Measurements from ENCODE around the gene HEATR5A.

Gene HEATR5A

GRCh38 chr14:31263485-31264133 is 156.7 kb downstream of the HEATR5A start:
- no peak for TF ChIP-seq TSHZ2 (CRISPR knock-in tag; IDR thresholded peaks at IDR 0.05)
- no peak for TF ChIP-seq CREB5 (CRISPR knock-in tag; IDR thresholded peaks at IDR 0.05; ENCODE audit: low read depth)
- TF ChIP-seq ZNF8 (CRISPR knock-in tag; IDR thresholded peaks at IDR 0.05) = no peak
- no peak for TF ChIP-seq TCF4 (CRISPR knock-in tag; IDR thresholded peaks at IDR 0.05; ENCODE audit: borderline replicate concordance)
- no peak for TF ChIP-seq ZC3H10 (CRISPR knock-in tag; IDR thresholded peaks at IDR 0.05)
- no peak for TF ChIP-seq OSR1 (CRISPR knock-in tag; IDR thresholded peaks at IDR 0.05)
- no peak for TF ChIP-seq BACH2 (CRISPR knock-in tag; IDR thresholded peaks at IDR 0.05; ENCODE audit: borderline replicate concordance)
- no peak for TF ChIP-seq GLIS3 (CRISPR knock-in tag; IDR thresholded peaks at IDR 0.05)
- TF ChIP-seq ZFP3 (CRISPR knock-in tag; IDR thresholded peaks at IDR 0.05) = no peak
- TF ChIP-seq, protein P1, sequence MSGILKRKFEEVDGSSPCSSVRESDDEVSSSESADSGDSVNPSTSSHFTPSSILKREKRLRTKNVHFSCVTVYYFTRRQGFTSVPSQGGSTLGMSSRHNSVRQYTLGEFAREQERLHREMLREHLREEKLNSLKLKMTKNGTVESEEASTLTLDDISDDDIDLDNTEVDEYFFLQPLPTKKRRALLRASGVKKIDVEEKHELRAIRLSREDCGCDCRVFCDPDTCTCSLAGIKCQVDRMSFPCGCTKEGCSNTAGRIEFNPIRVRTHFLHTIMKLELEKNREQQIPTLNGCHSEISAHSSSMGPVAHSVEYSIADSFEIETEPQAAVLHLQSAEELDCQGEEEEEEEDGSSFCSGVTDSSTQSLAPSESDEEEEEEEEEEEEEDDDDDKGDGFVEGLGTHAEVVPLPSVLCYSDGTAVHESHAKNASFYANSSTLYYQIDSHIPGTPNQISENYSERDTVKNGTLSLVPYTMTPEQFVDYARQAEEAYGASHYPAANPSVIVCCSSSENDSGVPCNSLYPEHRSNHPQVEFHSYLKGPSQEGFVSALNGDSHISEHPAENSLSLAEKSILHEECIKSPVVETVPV (CRISPR knock-in tag; IDR thresholded peaks at IDR 0.05) = no peak
- no peak for TF ChIP-seq RARB (CRISPR knock-in tag; IDR thresholded peaks at IDR 0.05)
- ATAC-seq = peak; percentile 99

DNA sequence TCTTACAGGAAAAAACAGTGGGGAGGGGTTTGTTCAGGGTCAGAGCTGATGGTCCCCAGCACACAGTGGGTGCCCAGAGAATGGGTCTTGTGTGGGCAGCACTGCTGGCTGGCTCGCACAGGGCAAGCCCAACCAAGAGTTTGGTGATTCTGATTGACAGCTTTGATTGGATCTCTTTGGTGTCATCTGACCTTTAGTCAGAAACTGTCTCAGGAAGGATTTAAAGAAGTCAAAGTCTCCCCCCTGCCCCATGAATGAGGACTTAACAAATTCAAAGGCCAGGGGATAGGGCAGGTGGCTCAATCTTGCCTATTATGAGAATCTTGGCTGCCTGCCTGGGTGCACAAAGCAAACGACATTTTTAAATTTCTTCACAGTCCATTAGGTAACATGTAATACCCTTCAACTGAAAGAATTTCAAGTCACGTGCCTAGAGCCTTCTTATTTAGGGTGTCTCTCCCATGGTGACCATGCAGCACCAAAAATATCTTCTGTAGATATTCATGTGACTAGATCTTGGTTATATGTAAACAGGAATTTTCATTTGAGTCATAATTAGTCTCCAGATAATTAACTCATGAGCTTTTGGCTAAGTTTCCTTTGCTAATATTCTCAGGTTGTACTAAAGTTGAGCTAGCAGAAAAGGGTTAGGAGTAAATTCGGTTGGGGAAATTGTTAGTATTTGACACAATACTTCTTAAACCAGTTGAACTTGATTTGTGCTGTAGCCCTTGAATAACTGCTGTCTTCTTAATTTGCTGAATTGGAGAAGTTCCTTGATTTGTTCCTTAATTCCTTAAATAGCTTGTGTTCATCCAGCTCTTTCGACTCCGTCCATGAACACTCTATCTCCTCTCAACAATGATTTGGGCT is 158.3 kb downstream of the HEATR5A start:
- TF ChIP-seq ESRRG (CRISPR knock-in tag; IDR thresholded peaks at IDR 0.05) (no peak), OSR1 (CRISPR knock-in tag; IDR thresholded peaks at IDR 0.05) (no peak), SNAI2 (CRISPR knock-in tag; IDR thresholded peaks at IDR 0.05) (no peak), ZNF565 (CRISPR knock-in tag; conservative IDR thresholded peaks at IDR 0.05; ENCODE audit: low read depth) (no peak), TOX (CRISPR knock-in tag; IDR thresholded peaks at IDR 0.05; ENCODE audit: borderline replicate concordance) (no peak), TCF4 (CRISPR knock-in tag; IDR thresholded peaks at IDR 0.05; ENCODE audit: borderline replicate concordance) (no peak), ZC3H10 (CRISPR knock-in tag; IDR thresholded peaks at IDR 0.05) (no peak), TSHZ2 (CRISPR knock-in tag; IDR thresholded peaks at IDR 0.05) (no peak), ZFP3 (CRISPR knock-in tag; IDR thresholded peaks at IDR 0.05) (no peak), BACH2 (CRISPR knock-in tag; IDR thresholded peaks at IDR 0.05; ENCODE audit: borderline replicate concordance) (no peak), ZNF8 (CRISPR knock-in tag; IDR thresholded peaks at IDR 0.05) (no peak), RARB (CRISPR knock-in tag; IDR thresholded peaks at IDR 0.05) (no peak)
- TF ChIP-seq, protein P2, sequence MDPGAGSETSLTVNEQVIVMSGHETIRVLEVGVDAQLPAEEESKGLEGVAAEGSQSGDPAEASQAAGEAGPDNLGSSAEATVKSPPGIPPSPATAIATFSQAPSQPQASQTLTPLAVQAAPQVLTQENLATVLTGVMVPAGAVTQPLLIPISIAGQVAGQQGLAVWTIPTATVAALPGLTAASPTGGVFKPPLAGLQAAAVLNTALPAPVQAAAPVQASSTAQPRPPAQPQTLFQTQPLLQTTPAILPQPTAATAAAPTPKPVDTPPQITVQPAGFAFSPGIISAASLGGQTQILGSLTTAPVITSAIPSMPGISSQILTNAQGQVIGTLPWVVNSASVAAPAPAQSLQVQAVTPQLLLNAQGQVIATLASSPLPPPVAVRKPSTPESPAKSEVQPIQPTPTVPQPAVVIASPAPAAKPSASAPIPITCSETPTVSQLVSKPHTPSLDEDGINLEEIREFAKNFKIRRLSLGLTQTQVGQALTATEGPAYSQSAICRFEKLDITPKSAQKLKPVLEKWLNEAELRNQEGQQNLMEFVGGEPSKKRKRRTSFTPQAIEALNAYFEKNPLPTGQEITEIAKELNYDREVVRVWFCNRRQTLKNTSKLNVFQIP (CRISPR knock-in tag; IDR thresholded peaks at IDR 0.05; ENCODE audit: borderline replicate concordance, low read depth) = no peak

DNA sequence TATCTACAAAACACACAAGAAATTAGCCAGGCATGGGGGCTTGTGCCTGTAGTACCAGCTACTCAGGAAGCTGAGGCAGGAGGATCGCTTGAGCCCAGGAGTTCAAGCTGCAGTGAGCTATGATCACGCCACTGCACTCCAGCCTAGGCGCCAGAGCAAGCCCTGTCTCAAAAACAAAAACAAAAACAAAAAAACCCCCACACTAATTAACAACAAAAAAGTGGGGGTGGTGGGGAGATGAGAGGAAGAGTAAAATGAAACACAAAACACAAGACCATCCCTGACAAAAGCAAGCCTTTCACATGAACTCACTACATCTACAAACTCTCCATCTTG is 158.9 kb downstream of the HEATR5A start:
- ATAC-seq = no peak
- TF ChIP-seq TSHZ2 (CRISPR knock-in tag; IDR thresholded peaks at IDR 0.05) = no peak
- no peak for TF ChIP-seq ZNF70 (CRISPR knock-in tag; IDR thresholded peaks at IDR 0.05)
- TF ChIP-seq ZC3H10 (CRISPR knock-in tag; IDR thresholded peaks at IDR 0.05) = no peak
- TF ChIP-seq ZNF8 (CRISPR knock-in tag; IDR thresholded peaks at IDR 0.05) = no peak
- TF ChIP-seq, protein P2 (CRISPR knock-in tag; IDR thresholded peaks at IDR 0.05; ENCODE audit: borderline replicate concordance, low read depth) = no peak
- no peak for TF ChIP-seq ZFP3 (CRISPR knock-in tag; IDR thresholded peaks at IDR 0.05)

More for the DNA sequence above, 158.3 kb downstream of the HEATR5A start:
- no peak for ATAC-seq

Measured in SK-N-SH treated with all-trans-retinoic acid at 6 μM for 48 hours (cell line).